ENCODE data around the gene RHBDD1.

RHBDD1 gene

GRCh38 chr2:226932443-226932842, 96.6 kb downstream of the RHBDD1 start:
- DNase-seq = no peak

- peak; percentile 12 to 45 for DNase-seq
These were observed 98.8 kb downstream of the RHBDD1 start for GRCh38 chr2:226934546-226935201.

- DNase-seq = no peak
These were observed 108.2 kb downstream of the RHBDD1 start for GRCh38 chr2:226943862-226944620.

GRCh38 chr2:226953206-226953605, 117.4 kb downstream of the RHBDD1 start:
- DNase-seq = no peak

- DNase-seq = no peak
These were observed 118.0 kb downstream of the RHBDD1 start for GRCh38 chr2:226953826-226954225.

- DNase-seq = no peak
These were observed 120.8 kb downstream of the RHBDD1 start for GRCh38 chr2:226956659-226957058.

GRCh38 chr2:226959418-226959817, 123.6 kb downstream of the RHBDD1 start:
- DNase-seq = no peak

GRCh38 chr2:226962176-226962773, 126.4 kb downstream of the RHBDD1 start:
- no peak for DNase-seq

GRCh38 chr2:226963528-226963927, 127.7 kb downstream of the RHBDD1 start:
- no peak for DNase-seq

GRCh38 chr2:226965376-226965775, 129.5 kb downstream of the RHBDD1 start:
- DNase-seq = no peak

- DNase-seq = no peak
These were observed 133.7 kb downstream of the RHBDD1 start for GRCh38 chr2:226969417-226970080.

GRCh38 chr2:226970362-226970761, 134.5 kb downstream of the RHBDD1 start:
- DNase-seq = no peak

GRCh38 chr2:226971084-226971483, 135.2 kb downstream of the RHBDD1 start:
- no peak for DNase-seq

GRCh38 chr2:226971770-226972169, 135.9 kb downstream of the RHBDD1 start:
- no peak for DNase-seq

- no peak for DNase-seq
These were observed 138.0 kb downstream of the RHBDD1 start for GRCh38 chr2:226973816-226974215.

GRCh38 chr2:226977775-226978190, 141.9 kb downstream of the RHBDD1 start:
- DNase-seq = peak; percentile 6 to 46

GRCh38 chr2:226978300-226978699, 142.4 kb downstream of the RHBDD1 start:
- DNase-seq = no peak

GRCh38 chr2:226979004-226979403, 143.2 kb downstream of the RHBDD1 start:
- no peak for DNase-seq

- DNase-seq = peak; percentile 41 to 76
These were observed 146.0 kb downstream of the RHBDD1 start for GRCh38 chr2:226981791-226982326.

GRCh38 chr2:226983895-226984749, 148.3 kb downstream of the RHBDD1 start:
- DNase-seq = no peak

- DNase-seq = peak; percentile 44 to 51
These were observed 149.1 kb downstream of the RHBDD1 start for GRCh38 chr2:226984750-226985582.
